GM12875 (cell line): ENCODE results near the gene RBBP5.

ENCODE experiments used
- H3K4me3 ChIP-seq: one replicate; pipeline ENCODE4 v1.5.1; 2011; ENCODE audit warnings: low read depth, low read length, control low read depth
- CTCF ChIP-seq: IDR thresholded peaks from 2 replicates; pipeline ENCODE4 v1.5.1; 2011; ENCODE audit warnings: low read depth, mild to moderate bottlenecking, control low read depth, inconsistent platforms, low read length, moderate library complexity, borderline replicate concordance; ENCODE audit not compliant: insufficient read depth

The RBBP5 gene

GRCh38 chr1:205049479-205049878, 72.3 kb downstream of the RBBP5 start:
- no peak overlapping the region for H3K4me3 ChIP-seq
- no peak for TF ChIP-seq CTCF

DNA sequence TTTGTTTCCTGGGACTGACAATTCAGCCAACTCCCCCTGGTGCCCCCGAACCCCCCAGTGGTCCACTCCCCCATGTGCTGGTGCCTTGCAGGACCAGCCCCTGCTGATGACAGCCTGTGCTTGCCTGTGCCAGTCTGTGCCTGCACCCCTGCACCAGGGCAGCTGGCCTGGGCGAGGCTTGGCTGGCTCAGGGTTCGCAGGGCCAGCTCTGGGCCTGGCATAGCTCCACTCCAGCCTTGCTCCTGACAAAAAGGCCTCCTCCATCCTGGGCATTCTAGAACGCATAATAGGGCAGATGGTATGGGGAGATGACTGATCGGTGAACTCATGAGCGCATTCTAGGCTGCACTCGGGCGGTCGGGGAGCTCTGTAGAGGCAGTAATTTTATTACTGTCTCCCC, 73.4 kb downstream of the RBBP5 start:
- no peak overlapping the region for H3K4me3 ChIP-seq
- no peak for TF ChIP-seq CTCF

GRCh38 chr1:205047764-205048231, 74.0 kb downstream of the RBBP5 start:
- no peak overlapping the region for H3K4me3 ChIP-seq
- TF ChIP-seq CTCF, result no peak

- TF ChIP-seq CTCF, result no peak
- no peak overlapping the region for H3K4me3 ChIP-seq
Measured at GRCh38 chr1:205046870-205047269, 74.9 kb downstream of the RBBP5 start.

DNA sequence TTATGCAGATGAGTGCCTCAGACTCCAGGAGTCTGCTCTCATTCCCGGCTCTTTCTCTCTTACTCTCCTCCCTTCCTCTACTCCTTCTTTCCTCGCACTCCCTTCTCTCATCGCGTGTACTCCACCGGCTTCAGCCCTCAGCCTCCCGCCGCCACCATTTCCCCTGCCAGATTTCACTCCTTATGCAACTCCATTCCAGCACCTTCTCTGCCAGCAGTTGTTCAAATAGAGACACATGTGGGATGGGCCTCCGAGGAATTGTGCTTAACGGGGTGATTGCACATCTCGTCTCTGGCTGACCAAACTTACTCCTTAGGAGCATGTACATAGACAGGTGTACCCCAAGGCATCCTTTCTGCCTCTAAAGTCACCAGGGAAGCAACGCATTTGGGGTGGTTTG, 76.6 kb downstream of the RBBP5 start:
- no peak overlapping the region for H3K4me3 ChIP-seq
- TF ChIP-seq CTCF, result no peak

DNA sequence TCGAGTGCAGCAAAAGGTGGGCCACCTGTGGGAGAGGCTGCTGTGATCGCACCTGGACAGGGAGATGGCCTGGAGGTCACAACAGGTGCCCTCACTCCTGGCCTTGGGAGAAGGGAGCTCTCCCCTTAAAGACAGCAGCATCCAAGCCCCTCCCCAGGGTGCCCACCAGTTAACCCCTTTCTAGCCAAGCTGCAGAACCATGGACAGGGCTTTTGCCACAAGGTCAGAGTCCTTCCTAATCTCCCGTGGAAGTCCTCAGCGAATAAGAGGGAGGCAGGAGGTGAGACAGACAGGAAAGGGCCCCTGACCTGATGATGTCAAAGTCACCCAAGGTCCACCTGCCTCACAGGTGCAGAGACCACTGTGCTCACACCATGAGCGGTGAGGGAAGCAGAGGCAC, 77.0 kb downstream of the RBBP5 start:
- no peak overlapping the region for H3K4me3 ChIP-seq
- TF ChIP-seq CTCF, result no peak

DNA sequence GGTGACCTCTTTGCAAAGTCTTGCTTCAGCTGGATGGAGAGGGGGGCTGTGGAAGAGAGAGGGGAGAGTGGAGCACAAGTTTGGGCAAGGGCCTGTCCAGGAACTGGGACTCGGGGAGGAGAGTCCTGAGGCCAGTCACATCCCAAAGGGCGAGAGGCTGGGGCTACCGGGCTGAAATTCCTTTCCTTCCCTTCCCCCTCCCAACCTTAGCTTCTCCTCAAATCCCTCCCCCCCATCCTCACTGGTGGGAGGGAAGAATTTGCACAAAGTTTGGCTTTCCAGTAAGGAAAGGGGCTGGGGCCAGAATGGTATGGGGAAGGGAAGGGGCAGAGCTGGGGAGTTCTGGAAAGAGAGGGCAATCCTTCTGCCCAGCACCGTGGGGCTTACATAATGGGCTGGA, 77.9 kb downstream of the RBBP5 start:
- H3K4me3 ChIP-seq, result no peak overlapping the region
- TF ChIP-seq CTCF, result no peak
